GM18870 (cell line): ENCODE results near the gene ABHD18.
A peak's percentile ranks its signal among the peaks of the same experiment; 100 is the strongest.
"Not testable (repeated sequence)": the region's sequence is repeated elsewhere in the genome, so short reads cannot be mapped to it uniquely, and the experiment has no call there.

Source experiments
- ATAC-seq: cut with Tn5 transposase; IDR thresholded peaks from one replicate; pipeline ENCODE4 v1.9.1; 2021; ENCODE audit warnings: moderate library complexity; ENCODE audit not compliant: unreplicated experiment

Gene ABHD18

GRCh38 chr4:127988638-127989037 lies 23.4 kb downstream of the ABHD18 start:
- ATAC-seq = no peak

- no peak for ATAC-seq
Observed at GRCh38 chr4:127993151-127993550, 27.9 kb downstream of the ABHD18 start.

- no peak for ATAC-seq
Observed at GRCh38 chr4:127995776-127996175, 30.6 kb downstream of the ABHD18 start.

GRCh38 chr4:127996521-127996920 lies 31.3 kb downstream of the ABHD18 start:
- ATAC-seq = not testable (repeated sequence)

GRCh38 chr4:127997534-127998388 lies 32.6 kb downstream of the ABHD18 start:
- ATAC-seq = peak; percentile 100

- no peak for ATAC-seq
Observed at GRCh38 chr4:128006592-128006991, 41.4 kb downstream of the ABHD18 start.

GRCh38 chr4:128009428-128009827 lies 44.2 kb downstream of the ABHD18 start:
- ATAC-seq = no peak

GRCh38 chr4:128025319-128025718 lies 60.1 kb downstream of the ABHD18 start:
- ATAC-seq = no peak

- ATAC-seq = no peak
Observed at GRCh38 chr4:128029907-128030306, 64.7 kb downstream of the ABHD18 start.

- no peak for ATAC-seq
Observed at GRCh38 chr4:128031756-128032384, 66.7 kb downstream of the ABHD18 start.

- no peak for ATAC-seq
Observed at GRCh38 chr4:128039568-128039967, 74.4 kb downstream of the ABHD18 start.

GRCh38 chr4:128047019-128047418 lies 81.8 kb downstream of the ABHD18 start:
- not testable (repeated sequence) for ATAC-seq

GRCh38 chr4:128047514-128047913 lies 82.3 kb downstream of the ABHD18 start:
- not testable (repeated sequence) for ATAC-seq

- not testable (repeated sequence) for ATAC-seq
Observed at GRCh38 chr4:128051229-128051628, 86.0 kb downstream of the ABHD18 start.

- not testable (repeated sequence) for ATAC-seq
Observed at GRCh38 chr4:128054907-128055306, 89.7 kb downstream of the ABHD18 start.

- not testable (repeated sequence) for ATAC-seq
Observed at GRCh38 chr4:128055441-128056206, 90.4 kb downstream of the ABHD18 start.

GRCh38 chr4:128056396-128056795 lies 91.2 kb downstream of the ABHD18 start:
- no peak for ATAC-seq

GRCh38 chr4:128060121-128060698 lies 95.0 kb downstream of the ABHD18 start:
- no peak for ATAC-seq

- ATAC-seq = peak; percentile 89
Observed at GRCh38 chr4:128060699-128061565, 95.7 kb downstream of the ABHD18 start, which contains the start of gene LARP1B. TSS of gene LARP1B (plus strand) at chr4:128061312. CDS start at chr4:128074952, 13,640 bp downstream.
